HG03139 (cell line): ENCODE results near the gene IER5L.
A peak's percentile ranks its signal among the peaks of the same experiment; 100 is the strongest.
"Not testable (repeated sequence)": the region's sequence is repeated elsewhere in the genome, so short reads cannot be mapped to it uniquely, and the experiment has no call there.

Experiments used
- ATAC-seq: cut with Tn5 transposase; IDR thresholded peaks from one replicate; pipeline ENCODE4 v1.9.1; 2021; ENCODE audit not compliant: unreplicated experiment

IER5L gene

GRCh38 chr9:129140397-129141065 is 37.5 kb downstream of the IER5L start:
- ATAC-seq, result peak; percentile 21

GRCh38 chr9:129139993-129140396 is 38.1 kb downstream of the IER5L start:
- ATAC-seq, result peak; percentile 38

GRCh38 chr9:129139233-129139992 is 38.6 kb downstream of the IER5L start:
- ATAC-seq, result peak; percentile 33

- ATAC-seq, result no peak
These were observed 39.4 kb downstream of the IER5L start for GRCh38 chr9:129138476-129139232.

- no peak for ATAC-seq
These were observed 40.0 kb downstream of the IER5L start for GRCh38 chr9:129138144-129138462.

GRCh38 chr9:129137292-129138143 is 40.5 kb downstream of the IER5L start:
- ATAC-seq, result no peak

- ATAC-seq, result no peak
These were observed 41.5 kb downstream of the IER5L start for GRCh38 chr9:129136446-129137035.

GRCh38 chr9:129135476-129135875 is 42.6 kb downstream of the IER5L start:
- ATAC-seq, result no peak

GRCh38 chr9:129133082-129133481 is 45.0 kb downstream of the IER5L start:
- ATAC-seq, result no peak

GRCh38 chr9:129131300-129132145 is 46.5 kb downstream of the IER5L start:
- ATAC-seq, result no peak

- no peak for ATAC-seq
These were observed 47.3 kb downstream of the IER5L start for GRCh38 chr9:129130791-129131190.

- ATAC-seq, result not testable (repeated sequence)
These were observed 47.8 kb downstream of the IER5L start for GRCh38 chr9:129130271-129130670.

- no peak for ATAC-seq
These were observed 49.4 kb downstream of the IER5L start for GRCh38 chr9:129128689-129129088.

- ATAC-seq, result no peak
These were observed 51.1 kb downstream of the IER5L start for GRCh38 chr9:129126749-129127618.
